ENCODE results near the gene KIF11.

Gene KIF11

GRCh38 chr10:92591550-92592022, 1.3 kb upstream of the KIF11 start:
- TF ChIP-seq, protein P1, sequence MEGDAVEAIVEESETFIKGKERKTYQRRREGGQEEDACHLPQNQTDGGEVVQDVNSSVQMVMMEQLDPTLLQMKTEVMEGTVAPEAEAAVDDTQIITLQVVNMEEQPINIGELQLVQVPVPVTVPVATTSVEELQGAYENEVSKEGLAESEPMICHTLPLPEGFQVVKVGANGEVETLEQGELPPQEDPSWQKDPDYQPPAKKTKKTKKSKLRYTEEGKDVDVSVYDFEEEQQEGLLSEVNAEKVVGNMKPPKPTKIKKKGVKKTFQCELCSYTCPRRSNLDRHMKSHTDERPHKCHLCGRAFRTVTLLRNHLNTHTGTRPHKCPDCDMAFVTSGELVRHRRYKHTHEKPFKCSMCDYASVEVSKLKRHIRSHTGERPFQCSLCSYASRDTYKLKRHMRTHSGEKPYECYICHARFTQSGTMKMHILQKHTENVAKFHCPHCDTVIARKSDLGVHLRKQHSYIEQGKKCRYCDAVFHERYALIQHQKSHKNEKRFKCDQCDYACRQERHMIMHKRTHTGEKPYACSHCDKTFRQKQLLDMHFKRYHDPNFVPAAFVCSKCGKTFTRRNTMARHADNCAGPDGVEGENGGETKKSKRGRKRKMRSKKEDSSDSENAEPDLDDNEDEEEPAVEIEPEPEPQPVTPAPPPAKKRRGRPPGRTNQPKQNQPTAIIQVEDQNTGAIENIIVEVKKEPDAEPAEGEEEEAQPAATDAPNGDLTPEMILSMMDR (conservative IDR thresholded peaks at IDR 0.05; ENCODE audit: low read depth, low read length), result no peak
- peak; percentile 77 for DNase-seq (ENCODE audit: low read depth)
- peak overlapping the region; percentile 48 for H3K4me3 ChIP-seq (ENCODE audit: low read length)

GRCh38 chr10:92593619-92594588, 974 bp downstream of the KIF11 start:
- TF ChIP-seq, protein P1 (conservative IDR thresholded peaks at IDR 0.05; ENCODE audit: low read depth, low read length), result no peak
- no peak for DNase-seq (ENCODE audit: low read depth)
- peak overlapping the region; percentile 91 for H3K4me3 ChIP-seq (ENCODE audit: low read length)

- DNase-seq (ENCODE audit: low read depth), result no peak
- no peak overlapping the region for H3K4me3 ChIP-seq (ENCODE audit: low read length)
- TF ChIP-seq, protein P1 (conservative IDR thresholded peaks at IDR 0.05; ENCODE audit: low read depth, low read length), result no peak
Measured at GRCh38 chr10:92595505-92595904, 2.6 kb downstream of the KIF11 start.

DNA sequence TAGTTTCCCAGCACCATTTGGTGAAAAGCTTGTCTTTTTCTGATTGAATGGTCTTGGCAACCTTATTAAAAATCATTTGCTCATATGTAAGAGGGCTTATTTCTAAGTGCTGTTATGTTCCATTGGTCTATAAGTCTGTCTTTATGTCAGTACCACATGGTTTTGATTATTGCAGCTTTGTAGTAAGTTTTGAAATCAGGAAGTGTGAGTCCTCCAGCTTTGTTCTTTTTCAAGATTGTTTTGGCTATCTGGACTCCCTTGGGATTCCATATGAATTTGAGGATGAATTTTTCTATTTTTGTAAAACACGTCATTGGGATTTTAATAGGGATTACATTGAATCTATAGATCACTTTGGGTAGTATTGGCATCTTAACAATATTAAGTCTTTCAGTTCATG, 5.4 kb downstream of the KIF11 start:
- no peak overlapping the region for H3K4me3 ChIP-seq (ENCODE audit: low read length)
- TF ChIP-seq, protein P1 (conservative IDR thresholded peaks at IDR 0.05; ENCODE audit: low read depth, low read length), result no peak
- no peak for DNase-seq (ENCODE audit: low read depth)

DNA sequence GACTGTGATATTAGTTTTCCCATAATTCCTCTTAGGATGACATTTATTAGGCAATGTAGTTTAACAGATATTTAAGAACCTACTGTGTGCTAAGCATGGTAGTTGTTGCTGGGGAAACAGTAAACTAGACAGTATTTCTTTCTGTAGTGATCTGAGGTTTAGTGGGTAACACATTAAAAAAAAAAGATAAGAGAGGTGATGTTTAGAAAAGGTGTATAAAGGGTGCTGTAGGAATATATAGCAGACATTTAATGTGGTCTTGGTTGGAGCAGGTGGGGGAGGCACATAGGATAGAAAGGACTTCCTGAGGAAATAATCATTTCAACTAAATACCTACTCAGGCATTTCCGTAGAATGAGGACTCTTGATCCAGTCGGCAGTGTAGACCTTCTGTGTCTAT, 11.9 kb downstream of the KIF11 start:
- no peak for DNase-seq (ENCODE audit: low read depth)
- H3K4me3 ChIP-seq (ENCODE audit: low read length), result no peak overlapping the region
- TF ChIP-seq, protein P1 (conservative IDR thresholded peaks at IDR 0.05; ENCODE audit: low read depth, low read length), result no peak

- no peak overlapping the region for H3K4me3 ChIP-seq (ENCODE audit: low read length)
- DNase-seq (ENCODE audit: low read depth), result no peak
- TF ChIP-seq, protein P1 (conservative IDR thresholded peaks at IDR 0.05; ENCODE audit: low read depth, low read length), result no peak
Measured at GRCh38 chr10:92615515-92615914, 22.6 kb downstream of the KIF11 start.

DNA sequence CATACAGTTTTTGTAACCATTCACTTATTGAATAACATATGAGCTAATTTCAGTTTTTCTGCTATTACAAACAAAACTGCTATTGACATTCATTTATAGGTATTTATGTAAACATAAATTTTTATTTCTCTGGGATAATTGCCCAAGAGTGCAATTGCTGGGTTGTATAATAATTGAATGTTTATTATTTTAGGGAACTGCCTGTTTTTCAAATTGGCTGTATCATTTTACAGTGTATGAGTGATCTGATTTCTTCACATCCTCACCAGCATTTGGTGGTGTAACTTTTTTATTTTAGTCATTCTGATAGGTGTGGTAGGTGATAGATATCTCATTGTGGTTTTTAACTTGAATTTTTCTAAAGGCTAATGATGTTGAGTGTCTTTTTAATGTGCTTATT, 26.4 kb downstream of the KIF11 start:
- DNase-seq (ENCODE audit: low read depth), result no peak
- no peak overlapping the region for H3K4me3 ChIP-seq (ENCODE audit: low read length)
- TF ChIP-seq, protein P1 (conservative IDR thresholded peaks at IDR 0.05; ENCODE audit: low read depth, low read length), result no peak

All from retinal pigment epithelial cell (primary cell).